Ascending aorta (tissue), 2 donors: ENCODE measurements around the gene GPER1. TPM values are rescaled to one million over a fixed set of nuclear protein-coding genes. Genes with fewer than 3 reads are reported as not detected.

Experiments
- DNase-seq, 2 donors: peaks; one replicate each; pipeline ENCODE4 v3.0.0-alpha.2; 2019; ENCODE audit warnings: low spot score in 2 of 2
- H3K27ac ChIP-seq, 2 donors: fragments of 200-600 bp; sonication (generic); one replicate each; pipeline ENCODE4 v1.5.1; 2016 to 2017; ENCODE audit warnings: mild to moderate bottlenecking in 1 of 2
- H3K27me3 ChIP-seq: fragments of 200-600 bp; sonication (generic); one replicate; pipeline ENCODE4 v1.5.1; 2017
- H3K36me3 ChIP-seq, 2 donors: fragments of 200-600 bp; sonication (generic); one replicate each; pipeline ENCODE4 v1.5.1; 2016
- H3K4me1 ChIP-seq, 2 donors: fragments of 200-600 bp; sonication (generic); one replicate each; pipeline ENCODE4 v1.5.1; 2016 to 2017; ENCODE audit warnings: mild to moderate bottlenecking in 1 of 2
- H3K4me3 ChIP-seq, 2 donors: fragments of 200-600 bp; sonication (generic); one replicate each; pipeline ENCODE4 v1.5.1; 2016 to 2017; ENCODE audit warnings: mild to moderate bottlenecking in 1 of 2
- H3K9me3 ChIP-seq, 2 donors: fragments of 200-600 bp; sonication (generic); one replicate each; pipeline ENCODE4 v1.5.1; 2016
- intact Hi-C: fragments of 100-400 bp; cut with DNase I; formaldehyde crosslinking; loops from one replicate; pipeline ENCODE4 v1.15.1; 2023
- total RNA-seq: library from RNA; depleted of rRNA; stranded (reverse); fragments of >200 nt; gene quantifications from one replicate; pipeline ENCODE4 v1.1.0, GENCODE V29; 2016
- TF ChIP-seq, protein P1 (sequence below), 3 experiments: fragments of 200-600 bp in 2 of 3; fragments of 450-650 bp in 1 of 3; sonication (generic) in 2 of 3; IDR thresholded peaks; one replicate each; pipeline ENCODE4 v1.5.1; 2016 to 2019; ENCODE audit warnings: antibody characterized with exemption in 3 of 3, mild to moderate bottlenecking in 1 of 3, moderate library complexity in 1 of 3

The GPER1 gene
- total RNA-seq, 1 donor from 2014 or later = 11.3 TPM

DNA sequence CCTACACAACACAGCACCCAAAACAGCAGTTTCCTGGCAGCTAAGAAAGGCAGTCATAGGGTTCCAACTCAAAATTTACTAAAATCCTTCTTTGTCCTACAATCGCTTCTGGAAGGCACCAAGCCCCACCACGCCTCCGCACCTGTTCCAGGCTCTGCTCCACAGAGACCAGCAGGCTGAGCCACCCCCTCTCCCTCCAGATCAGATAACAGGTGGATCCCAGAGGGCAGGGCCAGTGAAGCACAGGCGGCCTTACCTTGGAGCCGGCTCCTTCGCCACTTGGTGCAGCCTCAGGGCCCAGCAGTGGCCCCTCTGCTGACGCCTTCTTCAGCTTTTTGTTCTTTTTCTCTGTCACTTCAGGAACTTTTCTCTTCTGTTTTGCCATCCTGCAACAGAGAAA, 39.1 kb downstream of the GPER1 start:
- no peak overlapping the region for H3K27ac ChIP-seq
- H3K27me3 ChIP-seq = no peaks in the 10 kb centered on the region
- peaks cover 0 to 3% of the 10 kb centered on the region in 2 donors for H3K9me3 ChIP-seq
- H3K4me3 ChIP-seq = no peak overlapping the region
- intact Hi-C loops = no loop called here
- DNase-seq = no peak
- peaks cover 3 to 4% of the 10 kb centered on the region in 2 donors for H3K36me3 ChIP-seq
- peaks cover 7 to 16% of the 10 kb centered on the region in 2 donors for H3K4me1 ChIP-seq
- TF ChIP-seq, protein P1, sequence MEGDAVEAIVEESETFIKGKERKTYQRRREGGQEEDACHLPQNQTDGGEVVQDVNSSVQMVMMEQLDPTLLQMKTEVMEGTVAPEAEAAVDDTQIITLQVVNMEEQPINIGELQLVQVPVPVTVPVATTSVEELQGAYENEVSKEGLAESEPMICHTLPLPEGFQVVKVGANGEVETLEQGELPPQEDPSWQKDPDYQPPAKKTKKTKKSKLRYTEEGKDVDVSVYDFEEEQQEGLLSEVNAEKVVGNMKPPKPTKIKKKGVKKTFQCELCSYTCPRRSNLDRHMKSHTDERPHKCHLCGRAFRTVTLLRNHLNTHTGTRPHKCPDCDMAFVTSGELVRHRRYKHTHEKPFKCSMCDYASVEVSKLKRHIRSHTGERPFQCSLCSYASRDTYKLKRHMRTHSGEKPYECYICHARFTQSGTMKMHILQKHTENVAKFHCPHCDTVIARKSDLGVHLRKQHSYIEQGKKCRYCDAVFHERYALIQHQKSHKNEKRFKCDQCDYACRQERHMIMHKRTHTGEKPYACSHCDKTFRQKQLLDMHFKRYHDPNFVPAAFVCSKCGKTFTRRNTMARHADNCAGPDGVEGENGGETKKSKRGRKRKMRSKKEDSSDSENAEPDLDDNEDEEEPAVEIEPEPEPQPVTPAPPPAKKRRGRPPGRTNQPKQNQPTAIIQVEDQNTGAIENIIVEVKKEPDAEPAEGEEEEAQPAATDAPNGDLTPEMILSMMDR (IDR thresholded peaks at IDR 0.05) = no peak

DNA sequence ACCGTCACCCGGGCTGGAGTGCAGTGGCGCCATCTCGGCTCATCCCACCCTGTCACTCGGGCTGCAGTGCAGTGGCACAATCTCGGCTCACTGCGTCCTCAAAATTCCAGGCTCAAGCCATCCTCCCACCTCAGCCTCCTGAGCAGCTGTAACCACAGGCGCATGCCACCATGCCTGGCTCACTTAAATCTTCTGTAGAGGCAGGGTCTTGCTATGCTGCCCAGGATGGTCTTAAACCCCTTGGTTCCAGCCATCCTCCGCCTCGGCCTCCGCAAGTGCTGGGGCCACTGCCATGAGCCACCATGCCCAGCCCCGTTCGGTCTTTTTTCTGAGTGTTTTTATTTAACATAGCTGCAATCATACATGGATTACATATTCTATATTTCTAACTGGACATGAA, 41.5 kb downstream of the GPER1 start:
- DNase-seq = no peak
- peaks cover 7% of the 10 kb centered on the region in 2 donors for H3K4me1 ChIP-seq
- TF ChIP-seq, protein P1 (IDR thresholded peaks at IDR 0.05) = no peak

DNA sequence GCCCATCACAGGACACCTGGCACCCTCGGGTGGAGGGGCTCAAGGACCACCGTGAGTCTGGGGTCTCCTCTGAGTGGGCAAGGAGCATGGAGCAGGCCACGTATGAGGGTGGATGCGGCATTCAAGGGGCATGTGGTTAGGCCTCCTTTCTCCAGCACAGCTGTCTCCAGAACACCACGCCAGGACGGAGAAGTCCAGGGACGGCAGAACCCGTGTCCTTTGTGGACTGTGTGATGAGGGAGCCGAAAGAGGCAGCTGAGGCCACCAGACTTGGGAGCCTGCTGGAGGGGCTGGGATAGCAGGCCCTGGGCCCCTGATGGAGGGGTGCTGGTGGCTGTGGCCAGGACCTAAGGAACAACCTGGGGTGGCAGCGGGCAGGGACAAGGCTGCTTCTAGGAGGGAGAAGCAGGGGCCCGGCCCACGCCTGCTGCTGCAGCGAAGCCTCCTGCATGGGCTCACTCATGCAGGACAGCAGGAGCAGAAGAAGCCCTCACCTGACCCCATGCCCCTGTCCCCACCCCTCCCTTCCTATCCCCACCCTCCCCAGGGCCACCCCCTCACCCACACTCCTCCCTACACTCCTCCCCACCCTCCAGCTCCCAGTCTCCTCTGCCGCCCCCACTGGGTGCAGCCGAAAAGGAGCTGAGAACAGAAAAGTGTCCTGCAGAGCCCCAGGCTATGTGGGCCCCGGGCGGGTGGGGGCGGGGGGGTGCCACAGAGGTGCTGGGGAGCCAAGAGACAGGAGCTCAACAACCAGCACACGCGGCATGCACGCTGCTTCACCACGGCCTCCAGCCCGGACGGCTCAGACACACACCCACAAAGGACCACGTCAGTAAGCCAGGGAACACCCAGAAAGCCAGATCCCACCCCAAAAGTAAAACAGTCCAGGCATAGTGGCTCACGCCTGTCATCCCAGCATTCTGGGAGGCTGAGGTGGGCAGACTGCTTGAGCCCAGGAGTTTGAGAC, 42.4 kb downstream of the GPER1 start:
- DNase-seq = no peak
- TF ChIP-seq, protein P1 (IDR thresholded peaks at IDR 0.05) = no peak
- no peaks in the 10 kb centered on the region for H3K4me1 ChIP-seq
- no peak overlapping the region for H3K27ac ChIP-seq
- intact Hi-C loops = no loop called here
- H3K36me3 ChIP-seq = peaks cover 3 to 4% of the 10 kb centered on the region in 2 donors
- no peak overlapping the region for H3K4me3 ChIP-seq
- no peaks in the 10 kb centered on the region for H3K27me3 ChIP-seq
- peaks cover 0 to 4% of the 10 kb centered on the region in 2 donors for H3K9me3 ChIP-seq

More for the DNA sequence above, 41.5 kb downstream of the GPER1 start:
- Histone ChIP-seq H3K27ac (no peak overlapping the region), H3K4me3 (no peak overlapping the region), H3K9me3 (peaks cover 0 to 4% of the 10 kb centered on the region in 2 donors), H3K27me3 (no peaks in the 10 kb centered on the region), H3K36me3 (peaks cover 3 to 4% of the 10 kb centered on the region in 2 donors)
- intact Hi-C loops = no loop called here

DNA sequence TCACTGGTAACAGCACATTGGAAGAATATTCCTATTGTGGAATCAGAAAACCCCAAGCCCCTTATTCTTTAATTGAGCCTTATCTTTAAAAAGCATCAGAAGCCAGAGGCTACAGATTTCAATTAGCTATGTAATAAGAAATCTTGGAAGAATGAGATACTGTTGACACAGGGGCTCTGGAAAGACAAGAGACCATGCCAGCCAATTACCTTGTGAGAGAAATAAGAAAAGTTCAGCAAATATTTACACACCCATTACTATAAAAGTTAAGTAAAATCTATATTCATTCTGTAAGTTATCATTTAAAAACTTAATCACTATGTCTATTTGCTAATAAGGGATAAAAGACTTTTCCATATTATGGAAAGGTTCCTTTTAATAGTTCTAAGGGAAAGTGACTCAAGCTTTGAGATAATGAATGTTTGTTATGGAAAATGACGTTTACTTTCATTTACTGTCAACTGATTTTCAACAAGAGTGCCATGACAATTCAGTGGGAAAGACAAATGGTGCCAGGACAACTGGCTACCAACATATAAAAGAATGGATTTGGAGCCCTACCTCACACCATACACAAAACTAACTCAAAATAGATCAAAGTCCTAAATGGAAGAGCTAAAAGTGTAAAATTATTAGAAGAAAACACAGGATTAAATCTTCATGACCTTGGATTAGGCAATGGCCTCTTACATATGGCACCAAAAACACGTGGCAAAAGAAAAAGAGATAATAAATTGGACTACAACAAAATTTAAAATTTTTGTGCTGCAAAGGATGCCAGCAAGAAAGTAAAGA, 43.8 kb downstream of the GPER1 start:
- peaks cover 0 to 2% of the 10 kb centered on the region in 2 donors for H3K4me1 ChIP-seq
- no peak for DNase-seq
- peaks cover 0 to 4% of the 10 kb centered on the region in 2 donors for H3K9me3 ChIP-seq
- no peak overlapping the region for H3K27ac ChIP-seq
- H3K4me3 ChIP-seq = no peak overlapping the region
- peaks cover 2 to 4% of the 10 kb centered on the region in 2 donors for H3K36me3 ChIP-seq
- no peaks in the 10 kb centered on the region for H3K27me3 ChIP-seq
- TF ChIP-seq, protein P1 (IDR thresholded peaks at IDR 0.05) = no peak
- intact Hi-C loops = no loop called here

DNA sequence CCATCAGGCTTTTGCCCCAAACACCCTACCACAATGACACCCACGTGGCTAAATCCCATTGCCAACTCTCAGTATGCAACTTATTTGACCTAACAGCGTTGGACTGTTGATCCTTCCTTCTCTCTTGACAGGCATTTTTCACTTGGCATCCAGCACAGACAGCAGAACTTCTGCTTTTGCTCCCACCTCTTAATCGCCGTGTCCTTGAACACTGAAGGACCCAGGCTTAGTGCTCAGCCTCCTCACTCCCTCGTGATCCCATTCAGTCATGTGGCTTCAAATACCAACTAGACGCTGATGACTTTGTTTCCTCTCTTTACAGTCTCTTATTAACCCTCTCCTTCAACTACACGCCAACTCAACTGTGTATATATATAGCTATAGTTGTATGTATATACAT, 47.0 kb downstream of the GPER1 start:
- Histone ChIP-seq H3K4me1 (peaks cover 5 to 11% of the 10 kb centered on the region in 2 donors), H3K27me3 (no peaks in the 10 kb centered on the region), H3K27ac (no peak overlapping the region), H3K9me3 (peaks cover 0 to 4% of the 10 kb centered on the region in 2 donors), H3K4me3 (no peak overlapping the region), H3K36me3 (peaks cover 0 to 2% of the 10 kb centered on the region in 2 donors)
- no peak for DNase-seq
- TF ChIP-seq, protein P1 (IDR thresholded peaks at IDR 0.05) = no peak
- intact Hi-C loops = no loop called here
